Measurements from ENCODE around the gene TMTC4. TPM values are rescaled to one million over a fixed set of nuclear protein-coding genes. Genes with fewer than 3 reads are reported as not detected.

Gene TMTC4
- total and polyA plus RNA-seq, 2 of the 4 experiments (the other 2 are of a cell fraction): 8.4 to 14.3 TPM

DNA sequence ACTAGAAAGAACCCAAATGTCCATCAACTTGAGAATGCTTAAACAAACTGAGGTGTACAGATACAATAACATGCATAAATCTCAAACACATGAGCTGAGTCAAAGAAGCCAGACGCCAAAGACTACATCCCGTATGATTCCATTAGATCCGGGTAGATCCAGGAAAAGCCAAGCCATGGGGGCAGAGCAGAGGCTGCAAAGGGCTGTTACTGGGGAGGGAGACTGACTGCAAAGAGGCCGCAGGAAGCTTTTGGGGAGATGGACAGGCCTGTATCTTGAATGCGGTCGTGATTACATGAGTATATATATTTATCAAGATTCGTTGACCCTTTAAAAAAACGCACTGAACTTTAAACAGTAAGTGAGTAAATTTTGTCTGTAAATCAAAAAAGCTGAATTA is 114.7 kb downstream of the TMTC4 start:
- H3K36me3 ChIP-seq (ENCODE audit: control insufficient read depth, insufficient read depth, low read length): no peaks in the 10 kb centered on the region
- peaks cover 4% of the 10 kb centered on the region; the same call in 1 of the 2 replicates for H3K4me1 ChIP-seq (ENCODE audit: control insufficient read depth, insufficient read depth, low read length)
- ATAC-seq (ENCODE audit: low read depth) (no peak), DNase-seq (no peak)
- no peaks in the 10 kb centered on the region for H4K20me1 ChIP-seq (ENCODE audit: insufficient read depth, low read length)
- no peak overlapping the region for H2AK9ac ChIP-seq (replicated peaks; ENCODE audit: low read depth, low read length, poor library complexity)
- H3K79me1 ChIP-seq (ENCODE audit: low read depth in 1 of 2, low read length in 2 of 2): no peaks in the 10 kb centered on the region
- no peak overlapping the region for H2BK5ac ChIP-seq (ENCODE audit: low read depth, low read length, poor library complexity, severe bottlenecking)
- BruUV-seq (replicated peaks): no TSS peak
- no peak overlapping the region for H3K18ac ChIP-seq (ENCODE audit: low read depth, low read length)
- H2AK5ac ChIP-seq (ENCODE audit: low read depth, low read length): no peak overlapping the region
- H4K8ac ChIP-seq (ENCODE audit: low read depth in 2 of 2, low read length in 2 of 2): no peak overlapping the region
- H3K9ac ChIP-seq (ENCODE audit: low read depth, low read length): no peak overlapping the region
- H4K5ac ChIP-seq (ENCODE audit: low read depth, low read length): no peak overlapping the region
- in situ Hi-C loops (cut with MboI; ENCODE audit: low sequenced_read_pairs) (no loop called here), dilution Hi-C loops (cut with HindIII; ENCODE audit: low sequenced_read_pairs, unreplicated experiment) (no loop called here), intact Hi-C loops (cut with micrococcal nuclease) (no loop called here)
- TF ChIP-seq MAFK (IDR thresholded peaks at IDR 0.05; ENCODE audit: low read depth, low read length): no peak
- no peak for TF ChIP-seq MXI1 (IDR thresholded peaks at IDR 0.05; ENCODE audit: borderline replicate concordance, low read depth, low read length)
- TF ChIP-seq SMC3 (IDR thresholded peaks at IDR 0.05; ENCODE audit: low read depth, low read length): no peak
- TF ChIP-seq BHLHE40 (IDR thresholded peaks at IDR 0.05; ENCODE audit: low read depth, low read length): no peak
- no peak for TF ChIP-seq POLR2A (IDR thresholded peaks at IDR 0.05; ENCODE audit: low read depth, low read length)
- TF ChIP-seq, protein P1, sequence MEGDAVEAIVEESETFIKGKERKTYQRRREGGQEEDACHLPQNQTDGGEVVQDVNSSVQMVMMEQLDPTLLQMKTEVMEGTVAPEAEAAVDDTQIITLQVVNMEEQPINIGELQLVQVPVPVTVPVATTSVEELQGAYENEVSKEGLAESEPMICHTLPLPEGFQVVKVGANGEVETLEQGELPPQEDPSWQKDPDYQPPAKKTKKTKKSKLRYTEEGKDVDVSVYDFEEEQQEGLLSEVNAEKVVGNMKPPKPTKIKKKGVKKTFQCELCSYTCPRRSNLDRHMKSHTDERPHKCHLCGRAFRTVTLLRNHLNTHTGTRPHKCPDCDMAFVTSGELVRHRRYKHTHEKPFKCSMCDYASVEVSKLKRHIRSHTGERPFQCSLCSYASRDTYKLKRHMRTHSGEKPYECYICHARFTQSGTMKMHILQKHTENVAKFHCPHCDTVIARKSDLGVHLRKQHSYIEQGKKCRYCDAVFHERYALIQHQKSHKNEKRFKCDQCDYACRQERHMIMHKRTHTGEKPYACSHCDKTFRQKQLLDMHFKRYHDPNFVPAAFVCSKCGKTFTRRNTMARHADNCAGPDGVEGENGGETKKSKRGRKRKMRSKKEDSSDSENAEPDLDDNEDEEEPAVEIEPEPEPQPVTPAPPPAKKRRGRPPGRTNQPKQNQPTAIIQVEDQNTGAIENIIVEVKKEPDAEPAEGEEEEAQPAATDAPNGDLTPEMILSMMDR (conservative IDR thresholded peaks at IDR 0.05; ENCODE audit: low read depth, low read length): no peak
- TF ChIP-seq CHD1 (IDR thresholded peaks at IDR 0.05; ENCODE audit: low read depth, low read length): no peak
- no peak for TF ChIP-seq NFE2L2 (IDR thresholded peaks at IDR 0.05; ENCODE audit: low read depth, low read length)
- TF ChIP-seq, protein P2, sequence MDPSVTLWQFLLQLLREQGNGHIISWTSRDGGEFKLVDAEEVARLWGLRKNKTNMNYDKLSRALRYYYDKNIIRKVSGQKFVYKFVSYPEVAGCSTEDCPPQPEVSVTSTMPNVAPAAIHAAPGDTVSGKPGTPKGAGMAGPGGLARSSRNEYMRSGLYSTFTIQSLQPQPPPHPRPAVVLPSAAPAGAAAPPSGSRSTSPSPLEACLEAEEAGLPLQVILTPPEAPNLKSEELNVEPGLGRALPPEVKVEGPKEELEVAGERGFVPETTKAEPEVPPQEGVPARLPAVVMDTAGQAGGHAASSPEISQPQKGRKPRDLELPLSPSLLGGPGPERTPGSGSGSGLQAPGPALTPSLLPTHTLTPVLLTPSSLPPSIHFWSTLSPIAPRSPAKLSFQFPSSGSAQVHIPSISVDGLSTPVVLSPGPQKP (IDR thresholded peaks at IDR 0.05; ENCODE audit: borderline replicate concordance, low read depth, low read length): no peak
- TF ChIP-seq CEBPB (IDR thresholded peaks at IDR 0.05; ENCODE audit: low read depth, low read length): no peak
- TF ChIP-seq FOS (IDR thresholded peaks at IDR 0.05; ENCODE audit: low read depth, low read length): no peak
- no peak for TF ChIP-seq RFX5 (IDR thresholded peaks at IDR 0.05; ENCODE audit: low read depth, low read length)
- TF ChIP-seq, protein P3, sequence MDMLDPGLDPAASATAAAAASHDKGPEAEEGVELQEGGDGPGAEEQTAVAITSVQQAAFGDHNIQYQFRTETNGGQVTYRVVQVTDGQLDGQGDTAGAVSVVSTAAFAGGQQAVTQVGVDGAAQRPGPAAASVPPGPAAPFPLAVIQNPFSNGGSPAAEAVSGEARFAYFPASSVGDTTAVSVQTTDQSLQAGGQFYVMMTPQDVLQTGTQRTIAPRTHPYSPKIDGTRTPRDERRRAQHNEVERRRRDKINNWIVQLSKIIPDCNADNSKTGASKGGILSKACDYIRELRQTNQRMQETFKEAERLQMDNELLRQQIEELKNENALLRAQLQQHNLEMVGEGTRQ (IDR thresholded peaks at IDR 0.05; ENCODE audit: low read depth, low read length): no peak
- TF ChIP-seq MAZ (IDR thresholded peaks at IDR 0.05; ENCODE audit: borderline replicate concordance, low read depth, low read length): no peak
- TF ChIP-seq RAD21 (IDR thresholded peaks at IDR 0.05; ENCODE audit: low read length): no peak
- TF ChIP-seq RCOR1 (IDR thresholded peaks at IDR 0.05; ENCODE audit: insufficient replicate concordance, low read length): no peak
- no CpG with 5 or more reads among the region's 8 CpGs for WGBS, 2 experiments (ENCODE audit: extremely low coverage in 2 of 2, insufficient read length in 1 of 2)
- no peak overlapping the region for H2BK120ac ChIP-seq (ENCODE audit: low read depth, low read length)
- no peak overlapping the region for H3K4me2 ChIP-seq (ENCODE audit: low read depth, low read length)
- H2AFZ ChIP-seq (replicated peaks; ENCODE audit: low read length, poor library complexity): no peak overlapping the region
- H3K14ac ChIP-seq (replicated peaks; ENCODE audit: low read depth, low read length): no peak overlapping the region
- no peak overlapping the region for H3K27ac ChIP-seq (ENCODE audit: insufficient read depth, low read length)
- POLR2A ChIA-PET (ENCODE audit: unreplicated experiment): no interaction called here
- H3K56ac ChIP-seq (ENCODE audit: extremely low read depth, insufficient read depth, low read length): no peak overlapping the region
- H3K27me3 ChIP-seq (ENCODE audit: control insufficient read depth, insufficient read depth, low read length): no peaks in the 10 kb centered on the region; the same call in 1 of the 2 replicates
- H3K4me3 ChIP-seq (ENCODE audit: insufficient read depth, low read depth, low read length): no peak overlapping the region
- H4K91ac ChIP-seq (ENCODE audit: insufficient read depth, low read depth, low read length): no peak overlapping the region
- no peak overlapping the region for H2BK20ac ChIP-seq (ENCODE audit: low read depth, low read length)
- no peak overlapping the region for H2BK15ac ChIP-seq (ENCODE audit: low read depth, low read length)
- no peak overlapping the region for H3K4ac ChIP-seq (ENCODE audit: low read depth, low read length)
- H3K9me1 ChIP-seq (ENCODE audit: insufficient read depth, low read length): no peaks in the 10 kb centered on the region
- no peak overlapping the region for H3K23ac ChIP-seq (ENCODE audit: low read depth, low read length)
- H3K9me3 ChIP-seq (ENCODE audit: control insufficient read depth, insufficient read depth, low read length): no peaks in the 10 kb centered on the region
- CTCF ChIA-PET: interaction anchor here (1.1 kb wide), 1 partner anchor 13 kb away, joined by 4 read pairs; no protein-coding TSS in a partner anchor

All from IMR-90 (cell line).